ENCODE data around the gene BBOX1. TPM values are rescaled to one million over a fixed set of nuclear protein-coding genes. Genes with fewer than 3 reads are reported as not detected.

The BBOX1 gene
- total and polyA plus RNA-seq, 2 of the 4 experiments (the other 2 are of a cell fraction): not detected

GRCh38 chr11:27111896-27112295 is 71.3 kb downstream of the BBOX1 start:
- no peak overlapping the region for H3K56ac ChIP-seq (ENCODE audit: extremely low read depth, insufficient read depth, low read length)
- no peak overlapping the region for H3K4me3 ChIP-seq (ENCODE audit: insufficient read depth, low read depth, low read length)
- WGBS, 2 experiments (ENCODE audit: extremely low coverage in 2 of 2, insufficient read length in 1 of 2): no CpG with 5 or more reads among the region's 2 CpGs
- no peak overlapping the region for H2BK20ac ChIP-seq (ENCODE audit: low read depth, low read length)
- no peak overlapping the region for H2BK15ac ChIP-seq (ENCODE audit: low read depth, low read length)
- no peaks in the 10 kb centered on the region for H3K9me1 ChIP-seq (ENCODE audit: insufficient read depth, low read length)
- H3K9me3 ChIP-seq (ENCODE audit: control insufficient read depth, insufficient read depth, low read length): no peaks in the 10 kb centered on the region
- no peak overlapping the region for H2AK9ac ChIP-seq (replicated peaks; ENCODE audit: low read depth, low read length, poor library complexity)
- ATAC-seq (ENCODE audit: low read depth): no peak
- in situ Hi-C loops (cut with MboI; ENCODE audit: low sequenced_read_pairs) (no loop called here), dilution Hi-C loops (cut with HindIII; ENCODE audit: low sequenced_read_pairs, unreplicated experiment) (no loop called here), intact Hi-C loops (cut with micrococcal nuclease) (no loop called here)
- no peaks in the 10 kb centered on the region for H3K4me1 ChIP-seq (ENCODE audit: control insufficient read depth, insufficient read depth, low read length)
- H3K18ac ChIP-seq (ENCODE audit: low read depth, low read length): no peak overlapping the region
- H4K8ac ChIP-seq (ENCODE audit: low read depth in 2 of 2, low read length in 2 of 2): no peak overlapping the region
- H3K4ac ChIP-seq (ENCODE audit: low read depth, low read length): no peak overlapping the region
- H4K5ac ChIP-seq (ENCODE audit: low read depth, low read length): no peak overlapping the region
- no peak overlapping the region for H2AFZ ChIP-seq (replicated peaks; ENCODE audit: low read length, poor library complexity)
- no TSS peak for BruUV-seq (replicated peaks)
- no peak overlapping the region for H2BK120ac ChIP-seq (ENCODE audit: low read depth, low read length)
- H4K91ac ChIP-seq (ENCODE audit: insufficient read depth, low read depth, low read length): no peak overlapping the region
- TF ChIP-seq FOS (IDR thresholded peaks at IDR 0.05; ENCODE audit: low read depth, low read length) (no peak), CEBPB (IDR thresholded peaks at IDR 0.05; ENCODE audit: low read depth, low read length) (no peak)
- H3K9ac ChIP-seq (ENCODE audit: low read depth, low read length): no peak overlapping the region
- H3K27me3 ChIP-seq (ENCODE audit: control insufficient read depth, insufficient read depth, low read length): no peaks in the 10 kb centered on the region
- no peaks in the 10 kb centered on the region for H3K79me1 ChIP-seq (ENCODE audit: low read depth in 1 of 2, low read length in 2 of 2)
- ChIA-PET POLR2A (ENCODE audit: unreplicated experiment) (no interaction called here), CTCF (interaction anchor here (2.5 kb wide), 1 partner anchor 10 kb away, joined by 5 read pairs; no protein-coding TSS in a partner anchor)
- no peak for DNase-seq
- H3K4me2 ChIP-seq (ENCODE audit: low read depth, low read length): no peak overlapping the region
- no peak overlapping the region for H2AK5ac ChIP-seq (ENCODE audit: low read depth, low read length)
- H3K23ac ChIP-seq (ENCODE audit: low read depth, low read length): no peak overlapping the region
- H3K27ac ChIP-seq (ENCODE audit: insufficient read depth, low read length): no peak overlapping the region
- H3K14ac ChIP-seq (replicated peaks; ENCODE audit: low read depth, low read length): no peak overlapping the region
- no peak overlapping the region for H2BK5ac ChIP-seq (ENCODE audit: low read depth, low read length, poor library complexity, severe bottlenecking)
- no peaks in the 10 kb centered on the region for H3K36me3 ChIP-seq (ENCODE audit: control insufficient read depth, insufficient read depth, low read length)
- no peaks in the 10 kb centered on the region for H4K20me1 ChIP-seq (ENCODE audit: insufficient read depth, low read length)

Data from IMR-90 (cell line).